Lower leg skin (tissue), 3 donors: ENCODE results near the gene PDZD11.

ENCODE experiments used
- CTCF ChIP-seq, 3 donors: fragments of 450-650 bp; IDR thresholded peaks; one replicate each; pipeline ENCODE4 v1.5.1; 2016; ENCODE audit warnings: antibody characterized with exemption in 3 of 3, mild to moderate bottlenecking in 3 of 3, moderate library complexity in 2 of 3
- POLR2A ChIP-seq, 2 donors: fragments of 450-650 bp; IDR thresholded peaks; one replicate each; pipeline ENCODE4 v1.6.1; 2016 to 2017; ENCODE audit warnings: antibody characterized with exemption in 2 of 2, mild to moderate bottlenecking in 1 of 2, moderate library complexity in 1 of 2

GRCh38 chrX:70324326-70324725, 34.6 kb upstream of the PDZD11 start:
- TF ChIP-seq CTCF (IDR thresholded peaks at IDR 0.05) = no peak
- TF ChIP-seq POLR2A (IDR thresholded peaks at IDR 0.05) = no peak
